Stomach smooth muscle (tissue), 2 donors: ENCODE measurements around the gene MBP.

Experiments
- H3K27ac ChIP-seq: one replicate; pipeline ENCODE4 v1.7.0; 2013; ENCODE audit warnings: mild to moderate bottlenecking, low read length, inconsistent platforms
- H3K27me3 ChIP-seq, 2 donors: one replicate each; pipeline ENCODE4 v1.7.0; 2013; ENCODE audit warnings: low read length in 2 of 2; ENCODE audit not compliant: insufficient read depth in 2 of 2, control insufficient read depth in 1 of 2
- H3K36me3 ChIP-seq, 2 donors: one replicate each; pipeline ENCODE4 v1.7.0; 2013; ENCODE audit warnings: low read length in 2 of 2; ENCODE audit not compliant: control insufficient read depth in 2 of 2, insufficient read depth in 2 of 2
- H3K4me1 ChIP-seq: one replicate; pipeline ENCODE4 v1.7.0; 2013; ENCODE audit warnings: low read length; ENCODE audit not compliant: control insufficient read depth, insufficient read depth
- H3K4me3 ChIP-seq, 2 donors: one replicate each; pipeline ENCODE4 v1.7.0; 2013; ENCODE audit warnings: low read length in 2 of 2
- H3K9ac ChIP-seq, 2 donors: one replicate each; pipeline ENCODE4 v1.7.0; 2013; ENCODE audit warnings: low read length in 2 of 2, mild to moderate bottlenecking in 1 of 2
- H3K9me3 ChIP-seq, 2 donors: one replicate each; pipeline ENCODE4 v1.7.0; 2013; ENCODE audit warnings: low read length in 2 of 2; ENCODE audit not compliant: control insufficient read depth in 2 of 2
- donor health status: healthy.
- donor health status: Pancreatic carcinoma.

Gene MBP

DNA sequence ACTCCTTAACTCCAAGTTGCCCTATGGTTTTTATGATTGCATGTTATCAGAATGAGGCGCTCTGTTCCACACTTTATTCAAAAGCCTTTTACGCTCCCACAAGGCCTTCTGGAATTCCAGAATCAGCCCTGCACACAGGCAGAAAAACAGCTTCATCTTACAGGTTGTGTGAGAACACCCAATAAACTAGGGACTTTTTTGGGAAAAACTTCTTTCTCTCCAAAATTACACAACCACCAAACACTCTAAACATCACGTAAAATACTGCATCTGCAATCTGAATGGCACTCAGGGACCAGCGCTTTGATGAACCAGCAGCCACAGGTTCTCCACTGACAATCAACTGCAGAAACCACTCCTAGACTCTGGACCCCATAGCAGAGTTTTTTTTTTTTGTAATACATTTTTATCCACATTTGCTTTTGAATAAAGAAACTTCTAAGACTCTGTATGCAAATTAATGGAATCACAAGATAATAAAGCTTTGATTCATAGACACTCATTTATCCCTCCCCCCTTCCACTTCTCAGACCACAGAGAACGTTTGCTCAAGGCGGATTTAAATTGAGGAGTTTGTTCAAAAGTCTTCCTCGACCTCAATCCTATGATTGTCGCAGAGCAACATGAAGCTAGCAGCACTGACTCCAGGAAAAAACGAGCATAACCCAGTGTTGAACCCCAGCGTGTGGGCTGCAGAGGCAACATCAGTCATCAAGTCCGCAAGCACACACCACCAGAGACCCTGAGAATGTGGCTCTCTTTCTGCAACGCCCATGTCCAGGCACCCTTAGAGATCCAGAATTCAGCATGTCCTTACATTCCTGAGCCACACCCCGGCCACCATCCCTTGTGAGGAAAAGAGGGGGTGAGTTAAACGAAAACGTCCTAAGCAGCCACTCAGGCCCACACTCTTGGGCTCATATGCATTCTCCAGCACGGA, 116.5 kb downstream of the MBP start:
- Histone ChIP-seq H3K27ac (no peak overlapping the region), H3K27me3 (no peaks in the 10 kb centered on the region), H3K36me3 (peaks cover 3 to 13% of the 10 kb centered on the region in 2 donors), H3K4me3 (no peak overlapping the region), H3K4me1 (no peaks in the 10 kb centered on the region), H3K9me3 (no peaks in the 10 kb centered on the region), H3K9ac (no peak overlapping the region)

DNA sequence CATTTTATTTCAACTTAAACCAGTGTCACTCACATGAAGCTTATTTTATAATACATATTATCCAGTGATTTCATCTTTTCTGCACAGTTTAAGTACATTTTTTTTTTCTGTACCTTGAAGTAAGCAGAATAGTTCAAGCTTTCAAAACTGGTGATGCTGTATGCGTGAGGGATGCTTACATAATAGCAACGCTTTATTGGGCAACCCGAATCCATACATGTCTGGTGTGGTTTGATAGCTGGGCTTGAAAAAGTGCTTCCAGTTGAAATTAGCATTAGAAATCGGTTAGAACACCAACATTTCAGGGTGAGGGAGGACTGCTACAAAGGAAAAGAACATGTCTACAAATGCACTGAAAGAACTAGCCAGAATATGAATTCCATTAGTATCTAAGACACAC, 117.4 kb downstream of the MBP start:
- Histone ChIP-seq H3K4me1 (no peaks in the 10 kb centered on the region), H3K27me3 (no peaks in the 10 kb centered on the region), H3K9me3 (no peaks in the 10 kb centered on the region), H3K4me3 (no peak overlapping the region), H3K27ac (no peak overlapping the region), H3K9ac (no peak overlapping the region), H3K36me3 (peaks cover 3 to 17% of the 10 kb centered on the region in 2 donors)

DNA sequence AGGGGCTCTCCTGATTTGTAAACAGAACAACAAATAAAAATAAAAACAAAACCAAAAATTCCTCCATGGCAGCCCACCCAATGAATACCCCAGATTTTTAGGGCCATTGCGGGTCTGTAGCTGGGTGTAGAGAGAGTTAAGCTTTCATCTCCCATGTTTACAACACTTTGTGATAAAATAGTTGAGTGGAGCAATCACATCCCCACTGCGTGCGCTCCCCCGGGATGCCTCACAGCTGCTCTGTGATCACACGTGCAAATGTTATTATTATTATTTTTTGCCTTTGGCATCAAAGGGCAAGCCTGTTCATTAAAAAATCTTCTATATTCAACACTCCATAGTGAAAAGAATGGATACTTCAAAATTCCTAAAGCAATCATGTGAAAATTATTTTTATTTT, 118.0 kb downstream of the MBP start:
- Histone ChIP-seq H3K36me3 (peaks cover 3 to 17% of the 10 kb centered on the region in 2 donors), H3K27me3 (no peaks in the 10 kb centered on the region), H3K9ac (no peak overlapping the region), H3K9me3 (no peaks in the 10 kb centered on the region), H3K4me1 (no peaks in the 10 kb centered on the region), H3K27ac (no peak overlapping the region), H3K4me3 (no peak overlapping the region)

DNA sequence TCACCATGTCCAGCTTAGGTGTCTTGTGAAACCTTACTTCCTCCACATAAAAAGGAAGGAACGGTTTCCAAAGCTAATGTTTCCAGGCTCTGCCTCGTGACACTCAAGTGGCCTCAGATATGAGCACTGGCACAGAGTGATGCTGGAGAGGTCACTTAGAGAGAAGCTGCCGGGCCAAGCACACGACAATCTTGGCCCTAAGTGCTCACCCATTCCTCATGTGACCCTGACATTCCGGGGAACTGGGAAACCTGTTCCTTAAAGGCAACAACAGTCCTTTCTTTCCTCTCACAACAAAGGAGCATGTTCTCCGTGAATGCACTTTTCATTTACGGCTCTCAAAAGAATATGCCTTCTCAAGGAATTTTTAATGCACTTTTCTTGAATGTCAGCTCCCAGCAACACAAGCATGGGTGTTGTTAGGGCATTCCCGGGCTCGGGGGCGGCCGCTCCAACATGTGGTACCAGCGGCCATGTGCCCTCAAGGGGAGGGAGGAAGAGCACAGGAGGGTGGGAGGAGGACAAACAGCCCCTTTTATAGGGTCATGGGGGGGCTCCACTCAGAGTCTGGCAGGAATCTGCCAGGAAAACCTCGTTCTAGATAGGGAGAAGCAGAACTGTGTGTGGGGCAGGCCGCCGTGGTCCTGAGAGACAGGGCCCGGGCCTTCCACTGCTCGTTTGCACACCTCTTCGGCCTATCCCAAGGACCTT, 118.6 kb downstream of the MBP start:
- Histone ChIP-seq H3K36me3 (peaks cover 3 to 17% of the 10 kb centered on the region in 2 donors), H3K9me3 (no peaks in the 10 kb centered on the region), H3K27ac (no peak overlapping the region), H3K27me3 (no peaks in the 10 kb centered on the region), H3K9ac (no peak overlapping the region), H3K4me1 (no peaks in the 10 kb centered on the region), H3K4me3 (no peak overlapping the region)

DNA sequence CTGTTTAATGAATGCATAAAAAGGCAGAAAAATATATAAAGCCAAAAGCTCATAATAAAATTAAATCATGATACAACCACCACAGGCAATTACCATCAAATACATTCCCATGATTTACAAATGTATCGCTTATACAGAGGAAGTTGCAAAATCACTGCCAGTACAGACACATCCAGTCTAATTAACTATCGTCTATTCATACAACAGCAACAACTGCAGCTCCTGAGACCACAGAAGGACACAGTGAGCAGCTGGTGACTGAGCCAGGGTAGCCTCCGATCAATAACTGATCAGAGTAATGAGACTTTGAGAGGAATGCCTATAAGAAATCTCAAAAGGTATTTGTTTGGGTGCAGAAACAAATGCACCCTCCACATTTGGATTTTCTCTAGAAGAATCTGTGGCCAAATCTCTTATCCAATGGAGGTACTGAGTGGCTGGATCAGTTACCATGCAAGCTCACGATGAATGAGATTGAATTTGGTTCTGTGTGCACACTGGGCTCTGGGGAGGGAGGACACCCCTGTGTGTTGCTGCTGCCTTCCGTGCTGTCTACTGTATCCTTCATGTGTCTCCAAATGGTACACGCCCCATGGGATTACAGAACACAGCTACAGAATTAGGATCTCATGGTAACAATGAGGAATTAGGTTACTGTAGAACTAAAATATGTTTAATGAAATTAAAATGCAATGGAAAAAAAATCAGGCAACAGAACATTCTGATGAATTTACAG, 119.6 kb downstream of the MBP start:
- H3K36me3 ChIP-seq = peaks cover 3 to 17% of the 10 kb centered on the region in 2 donors
- no peaks in the 10 kb centered on the region for H3K9me3 ChIP-seq
- no peak overlapping the region for H3K27ac ChIP-seq
- H3K4me3 ChIP-seq = no peak overlapping the region
- no peaks in the 10 kb centered on the region for H3K4me1 ChIP-seq
- no peak overlapping the region for H3K9ac ChIP-seq
- H3K27me3 ChIP-seq = no peaks in the 10 kb centered on the region

DNA sequence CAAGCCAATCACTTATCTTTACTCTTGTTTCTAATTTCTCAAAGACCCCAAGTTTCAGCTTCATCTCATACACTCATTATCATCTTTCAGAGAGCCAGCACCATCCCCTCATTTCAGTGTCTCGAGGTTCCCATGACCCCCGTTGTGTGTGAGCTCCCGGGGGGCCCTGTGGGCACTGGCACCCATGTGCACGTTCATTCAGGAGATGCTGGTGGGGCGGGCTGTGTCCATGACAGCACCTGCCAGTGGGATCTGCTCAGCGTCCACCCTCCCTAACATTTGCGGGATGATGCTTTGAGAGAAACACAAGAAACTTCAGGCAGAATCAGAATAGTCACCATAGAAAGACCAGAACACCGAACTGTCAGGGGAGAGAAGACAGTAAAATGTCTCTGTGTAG, 120.5 kb downstream of the MBP start:
- Histone ChIP-seq H3K9me3 (no peaks in the 10 kb centered on the region), H3K4me1 (no peaks in the 10 kb centered on the region), H3K27me3 (no peaks in the 10 kb centered on the region), H3K9ac (no peak overlapping the region), H3K4me3 (no peak overlapping the region), H3K27ac (no peak overlapping the region), H3K36me3 (peaks cover 3 to 14% of the 10 kb centered on the region in 2 donors)

DNA sequence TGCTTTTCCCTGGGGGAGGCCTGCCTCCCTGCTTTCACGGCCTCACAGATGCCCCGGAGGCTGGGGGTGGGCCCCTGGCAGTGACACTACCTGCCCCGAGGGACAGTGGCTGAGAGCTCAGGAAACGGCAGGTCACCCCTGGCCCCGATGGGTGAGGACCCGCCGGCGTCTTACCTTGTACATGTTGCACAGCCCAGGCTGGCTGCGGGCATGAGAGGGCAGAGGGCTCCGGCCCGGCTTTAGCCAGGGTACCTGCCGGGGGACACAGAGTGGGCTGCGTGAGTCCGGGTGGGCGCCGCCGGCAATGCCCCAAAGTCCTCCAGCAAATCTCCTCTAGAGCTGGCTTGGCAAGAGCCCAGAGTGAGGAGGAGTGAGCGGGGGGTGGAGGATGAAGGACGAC, 122.9 kb downstream of the MBP start:
- H3K4me1 ChIP-seq = peaks cover 3% of the 10 kb centered on the region
- H3K27me3 ChIP-seq = no peaks in the 10 kb centered on the region
- H3K27ac ChIP-seq = no peak overlapping the region
- peaks cover 0 to 6% of the 10 kb centered on the region in 2 donors for H3K36me3 ChIP-seq
- no peaks in the 10 kb centered on the region for H3K9me3 ChIP-seq
- H3K4me3 ChIP-seq = no peak overlapping the region
- no peak overlapping the region for H3K9ac ChIP-seq

DNA sequence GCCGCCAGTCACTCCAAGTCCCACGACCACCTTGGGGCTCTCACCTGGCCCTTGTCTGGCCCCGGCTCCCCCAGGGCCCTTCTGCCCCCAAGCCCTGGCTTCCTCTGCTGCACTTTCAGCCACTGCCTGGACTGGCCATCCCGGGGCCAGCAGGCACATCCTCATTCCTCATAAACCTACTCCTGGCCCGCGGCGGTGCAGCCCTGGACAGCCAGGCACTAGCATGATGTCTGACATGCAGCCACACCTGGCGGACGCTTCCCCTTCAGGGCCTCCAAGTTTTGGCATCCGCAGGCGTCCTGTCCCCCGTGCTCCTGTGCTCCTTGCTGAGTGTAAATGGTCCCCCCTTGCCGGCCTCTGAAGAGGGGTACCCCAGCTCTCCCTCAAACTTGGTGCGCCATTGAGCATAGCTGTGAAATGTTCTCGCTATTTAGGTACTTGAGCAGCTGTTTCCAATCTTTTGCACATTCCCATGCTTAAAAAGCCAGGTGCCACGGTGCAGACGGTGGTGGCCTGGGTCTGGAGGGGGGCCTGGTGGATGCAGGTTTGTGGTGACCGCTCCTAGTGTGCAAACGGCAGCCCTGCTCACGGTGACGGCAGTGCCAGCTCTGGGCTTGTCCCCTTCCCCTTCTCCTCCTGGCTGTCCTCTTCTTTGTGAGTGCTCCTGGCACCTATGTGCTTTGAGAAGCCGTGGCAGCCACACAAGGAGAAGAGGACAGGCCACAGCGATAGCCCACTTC, 123.8 kb downstream of the MBP start:
- H3K9ac ChIP-seq = no peak overlapping the region
- H3K36me3 ChIP-seq = peaks cover 0 to 6% of the 10 kb centered on the region in 2 donors
- H3K4me3 ChIP-seq = no peak overlapping the region
- no peak overlapping the region for H3K27ac ChIP-seq
- H3K4me1 ChIP-seq = peaks cover 3% of the 10 kb centered on the region
- no peaks in the 10 kb centered on the region for H3K9me3 ChIP-seq
- no peaks in the 10 kb centered on the region for H3K27me3 ChIP-seq

DNA sequence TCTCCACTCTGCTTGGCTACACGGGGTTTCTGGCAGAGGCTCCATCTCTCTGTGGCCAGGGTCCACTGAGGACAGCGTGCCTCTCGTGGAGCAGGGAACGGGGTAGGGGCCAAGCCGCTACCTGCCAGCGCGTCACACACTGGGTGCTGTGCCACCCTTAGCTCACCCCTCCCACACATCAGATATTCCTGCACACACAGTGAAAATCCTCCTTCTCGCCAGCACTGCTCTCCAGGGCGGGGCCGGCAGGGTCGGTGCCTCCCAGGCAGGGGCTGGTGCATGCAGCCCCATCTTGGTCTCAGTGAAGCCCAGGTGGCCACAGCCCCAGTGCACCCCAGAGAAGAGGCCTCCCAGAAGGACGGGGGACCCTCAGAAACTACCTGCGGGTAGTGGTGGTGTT, 124.6 kb downstream of the MBP start:
- H3K4me1 ChIP-seq = peaks cover 3% of the 10 kb centered on the region
- H3K4me3 ChIP-seq = no peak overlapping the region
- no peak overlapping the region for H3K9ac ChIP-seq
- no peaks in the 10 kb centered on the region for H3K27me3 ChIP-seq
- no peaks in the 10 kb centered on the region for H3K9me3 ChIP-seq
- H3K27ac ChIP-seq = no peak overlapping the region
- H3K36me3 ChIP-seq = peaks cover 0 to 6% of the 10 kb centered on the region in 2 donors

DNA sequence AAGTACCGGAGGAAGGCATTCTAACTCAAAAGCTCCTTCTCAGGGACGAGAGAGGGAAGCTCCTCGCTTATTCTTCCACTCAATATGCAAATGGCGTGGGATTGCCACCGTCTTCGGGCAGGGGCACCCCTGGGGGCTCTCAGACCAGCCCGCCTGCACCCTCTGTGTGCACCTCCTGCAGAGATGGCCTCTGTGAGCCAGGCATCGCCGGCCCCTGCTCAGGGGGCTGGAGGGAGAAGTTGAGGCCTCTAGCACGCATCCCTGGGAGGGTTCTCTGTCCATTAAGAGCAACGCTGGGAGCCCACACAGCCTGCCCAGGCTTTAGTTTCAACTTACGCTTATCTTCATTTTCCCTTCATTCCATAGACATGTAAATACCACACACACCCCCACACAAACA, 125.3 kb downstream of the MBP start:
- Histone ChIP-seq H3K4me1 (peaks cover 3% of the 10 kb centered on the region), H3K27ac (no peak overlapping the region), H3K4me3 (no peak overlapping the region), H3K27me3 (no peaks in the 10 kb centered on the region), H3K9me3 (no peaks in the 10 kb centered on the region), H3K36me3 (peaks cover 0 to 6% of the 10 kb centered on the region in 2 donors), H3K9ac (no peak overlapping the region)
